GM18520 (cell line): Measurements from ENCODE around the gene SLC15A2.
"Not testable (repeated sequence)": the region's sequence is repeated elsewhere in the genome, so short reads cannot be mapped to it uniquely, and the experiment has no call there.

ENCODE experiments used
- ATAC-seq: cut with Tn5 transposase; IDR thresholded peaks from one replicate; pipeline ENCODE4 v1.9.1; 2021; ENCODE audit not compliant: unreplicated experiment

SLC15A2 gene

DNA sequence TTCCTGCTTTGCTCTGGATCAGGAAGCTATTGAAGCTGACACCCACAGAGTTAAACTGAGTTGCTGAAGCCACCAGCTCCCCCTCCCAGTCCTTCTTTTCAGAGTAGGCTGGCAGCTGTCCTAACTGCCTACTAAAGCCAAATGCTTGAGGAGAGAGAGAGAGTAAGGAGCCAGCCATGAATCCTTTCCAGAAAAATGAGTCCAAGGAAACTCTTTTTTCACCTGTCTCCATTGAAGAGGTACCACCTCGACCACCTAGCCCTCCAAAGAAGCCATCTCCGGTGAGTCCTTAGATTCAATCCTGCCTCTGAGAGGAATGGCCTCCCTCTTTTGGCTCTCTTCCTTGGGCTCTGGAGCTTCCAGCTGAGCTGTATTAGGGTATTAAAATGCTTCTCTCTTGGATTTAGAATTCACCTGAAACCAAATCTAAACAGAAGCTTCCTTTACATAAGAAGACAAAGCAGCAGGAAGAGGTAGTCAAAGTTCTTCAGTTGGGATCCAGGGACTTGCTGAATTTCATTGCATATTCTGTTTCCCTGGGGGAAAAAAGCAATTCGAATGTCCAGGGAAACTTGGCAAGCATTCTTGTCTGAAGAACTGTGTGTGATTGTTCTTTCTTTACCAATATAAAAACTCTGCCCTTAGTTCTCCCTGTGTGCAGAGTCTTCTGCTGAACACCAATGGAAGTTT lies at the start of gene SLC15A2:
Gene SLC15A2, plus strand, starts transcription at position 101 of the 690 bp plus-strand sequence. Its CDS starts 76 bp downstream, at position 177.
- ATAC-seq: no peak

DNA sequence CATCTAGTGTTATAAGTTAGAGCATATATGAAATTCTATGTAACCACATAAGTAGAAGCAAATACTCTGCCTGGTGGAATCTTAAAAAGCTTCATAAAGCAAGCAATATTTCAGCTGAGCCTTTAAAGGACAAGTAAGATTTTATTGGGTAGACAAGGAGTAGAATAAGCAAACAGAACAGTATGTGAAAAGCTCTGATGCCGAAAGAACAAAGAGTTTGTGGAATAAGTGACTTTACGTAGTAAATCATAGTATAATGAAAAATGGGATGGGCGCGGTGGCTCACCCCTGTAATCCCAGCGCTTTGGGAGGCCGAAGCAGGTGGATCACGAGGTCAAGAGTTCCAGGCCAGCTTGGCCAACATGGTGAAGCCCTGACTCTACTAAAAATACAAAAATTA lies 49.3 kb upstream of the SLC15A2 start:
- no peak for ATAC-seq

- no peak for ATAC-seq
Measured at GRCh38 chr3:121852256-121852655, 41.9 kb upstream of the SLC15A2 start.

DNA sequence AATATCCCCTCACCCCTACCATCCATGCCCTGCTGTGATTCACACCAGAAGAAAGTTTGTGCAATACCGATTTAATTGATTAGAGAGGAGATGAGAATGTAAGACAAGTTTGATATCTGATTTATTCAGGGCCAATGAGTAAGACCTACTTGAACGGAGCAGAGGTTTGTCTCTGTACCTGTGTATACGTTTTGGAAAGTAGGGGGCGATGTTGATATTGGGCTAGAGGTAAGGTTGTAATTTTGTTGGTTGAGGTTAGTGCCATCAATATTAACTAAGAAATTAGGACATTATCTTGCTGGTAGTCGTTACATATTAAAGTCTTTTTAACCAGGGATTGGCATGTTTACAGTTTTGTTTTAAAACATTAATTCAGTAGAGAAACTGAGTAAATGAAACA lies 38.6 kb upstream of the SLC15A2 start:
- ATAC-seq: no peak

- ATAC-seq: not testable (repeated sequence)
Measured at GRCh38 chr3:121857778-121858177, 36.4 kb upstream of the SLC15A2 start.

GRCh38 chr3:121863247-121863646 lies 31.0 kb upstream of the SLC15A2 start:
- ATAC-seq: not testable (repeated sequence)

- no peak for ATAC-seq
Measured at GRCh38 chr3:121863801-121864200, 30.4 kb upstream of the SLC15A2 start.

DNA sequence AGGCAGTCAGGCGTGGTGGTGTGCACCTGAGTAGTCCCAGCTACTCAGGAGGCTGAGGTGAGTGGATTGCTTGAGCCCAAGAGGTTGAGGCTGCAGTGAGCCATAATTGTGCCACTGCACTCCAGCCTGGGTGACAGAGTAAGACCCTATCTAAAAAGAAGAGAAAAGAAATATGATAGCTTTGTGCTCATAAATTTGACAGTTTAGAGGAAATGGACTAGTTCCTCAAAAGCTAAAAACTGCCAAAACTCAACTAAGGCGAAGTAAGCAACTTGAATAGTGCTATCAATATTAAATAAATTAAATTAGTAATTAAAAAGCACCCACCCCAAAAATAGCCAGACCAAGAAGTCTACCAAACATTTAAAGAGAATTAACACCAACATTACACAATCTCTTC lies 24.5 kb upstream of the SLC15A2 start:
- ATAC-seq: no peak

GRCh38 chr3:121870717-121871116 lies 23.5 kb upstream of the SLC15A2 start:
- ATAC-seq: no peak

DNA sequence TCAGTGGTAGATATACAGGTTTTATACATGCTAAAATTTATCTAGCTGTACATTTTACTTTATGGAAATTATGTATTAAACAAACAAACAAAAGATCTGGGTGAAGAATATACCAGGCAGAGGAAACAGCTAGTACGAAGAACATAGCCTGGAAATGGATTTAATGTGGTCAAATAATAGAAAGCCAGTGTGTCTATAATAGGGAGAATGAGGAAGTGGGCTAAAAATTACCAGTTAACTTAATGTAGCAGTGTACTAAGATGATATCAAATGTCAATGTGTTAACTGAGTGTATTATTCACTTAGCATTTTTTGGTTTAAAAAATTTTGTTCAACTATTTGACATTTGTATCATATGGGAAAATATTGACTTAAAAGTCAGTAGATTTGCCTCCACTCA lies 22.8 kb upstream of the SLC15A2 start:
- ATAC-seq: no peak

- ATAC-seq: no peak
Measured at GRCh38 chr3:121878411-121878810, 15.8 kb upstream of the SLC15A2 start.

GRCh38 chr3:121883507-121883906 lies 10.7 kb upstream of the SLC15A2 start:
- no peak for ATAC-seq

DNA sequence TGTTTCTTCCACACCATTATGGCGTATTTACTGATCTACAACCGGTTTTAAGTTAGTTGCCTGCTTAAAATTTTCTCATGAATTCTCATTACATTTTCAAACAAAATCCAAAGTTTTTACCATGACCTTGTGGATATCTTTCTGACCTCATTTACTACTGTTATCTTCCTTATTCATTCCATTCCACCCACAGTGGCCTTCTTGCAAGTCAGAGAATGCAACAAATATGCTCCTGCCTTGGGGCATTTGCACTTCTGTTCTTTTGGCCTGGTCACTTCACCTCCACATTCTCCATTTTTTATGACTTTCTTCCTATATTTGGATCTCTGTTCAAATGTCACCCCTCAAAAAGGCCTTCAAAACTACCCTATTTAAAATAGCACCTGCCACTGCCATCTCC lies 8.8 kb upstream of the SLC15A2 start:
- no peak for ATAC-seq

DNA sequence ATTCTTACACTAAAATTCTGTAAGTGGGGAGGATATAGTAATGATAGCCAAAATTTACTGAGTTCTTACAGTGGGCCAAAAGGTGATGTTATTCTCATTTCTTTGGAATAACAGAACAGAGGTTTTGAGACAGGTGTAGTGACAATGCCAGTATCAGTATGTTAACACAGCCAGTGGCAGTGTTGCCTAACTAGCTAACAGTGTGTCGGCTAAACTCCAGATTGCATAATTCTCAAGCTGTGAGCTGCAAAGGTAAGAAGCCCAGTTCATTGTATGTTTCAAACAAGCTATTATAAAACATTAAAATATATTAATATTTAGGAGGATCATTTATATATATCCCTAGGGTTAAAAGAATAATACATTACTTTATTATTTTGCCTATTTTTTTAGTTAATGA lies 920 bp downstream of the SLC15A2 start:
- no peak for ATAC-seq

- ATAC-seq: no peak
Measured at GRCh38 chr3:121895736-121896135, 1.5 kb downstream of the SLC15A2 start.

DNA sequence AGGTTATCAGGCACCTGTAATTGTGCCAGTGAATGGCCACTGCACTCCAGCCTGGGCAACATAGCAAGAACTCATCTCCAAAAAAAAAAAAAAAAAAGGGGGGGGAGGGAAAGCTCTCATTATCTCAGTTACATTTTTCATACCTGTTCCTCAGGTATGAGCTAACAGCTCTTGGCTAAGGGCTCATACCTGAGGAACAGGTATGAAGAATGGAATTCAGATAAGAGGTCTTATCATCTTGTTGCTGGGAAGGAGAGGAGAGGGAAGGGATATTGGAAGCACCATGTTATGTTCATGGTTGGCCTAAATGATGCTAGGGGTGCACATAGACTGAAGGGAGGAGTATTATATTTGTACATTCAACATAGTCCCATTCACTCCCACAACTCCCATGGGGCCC lies 2.6 kb downstream of the SLC15A2 start:
- no peak for ATAC-seq

DNA sequence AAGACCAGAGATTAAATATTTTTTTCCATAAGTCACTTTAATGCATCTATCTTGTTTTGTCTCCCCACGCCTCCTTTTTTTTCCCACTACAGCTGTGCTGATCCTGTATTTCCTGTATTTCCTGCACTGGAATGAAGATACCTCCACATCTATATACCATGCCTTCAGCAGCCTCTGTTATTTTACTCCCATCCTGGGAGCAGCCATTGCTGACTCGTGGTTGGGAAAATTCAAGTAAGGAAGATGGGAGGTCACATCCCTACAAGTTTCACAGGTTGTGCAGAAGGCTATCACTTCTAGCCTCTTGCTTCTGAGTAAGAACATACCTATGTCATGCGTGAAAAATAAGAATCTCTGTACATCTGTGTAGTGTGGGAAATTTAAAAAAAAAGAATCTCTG lies 3.1 kb downstream of the SLC15A2 start:
- no peak for ATAC-seq

GRCh38 chr3:121913305-121913990 lies 19.2 kb downstream of the SLC15A2 start:
- ATAC-seq: no peak

DNA sequence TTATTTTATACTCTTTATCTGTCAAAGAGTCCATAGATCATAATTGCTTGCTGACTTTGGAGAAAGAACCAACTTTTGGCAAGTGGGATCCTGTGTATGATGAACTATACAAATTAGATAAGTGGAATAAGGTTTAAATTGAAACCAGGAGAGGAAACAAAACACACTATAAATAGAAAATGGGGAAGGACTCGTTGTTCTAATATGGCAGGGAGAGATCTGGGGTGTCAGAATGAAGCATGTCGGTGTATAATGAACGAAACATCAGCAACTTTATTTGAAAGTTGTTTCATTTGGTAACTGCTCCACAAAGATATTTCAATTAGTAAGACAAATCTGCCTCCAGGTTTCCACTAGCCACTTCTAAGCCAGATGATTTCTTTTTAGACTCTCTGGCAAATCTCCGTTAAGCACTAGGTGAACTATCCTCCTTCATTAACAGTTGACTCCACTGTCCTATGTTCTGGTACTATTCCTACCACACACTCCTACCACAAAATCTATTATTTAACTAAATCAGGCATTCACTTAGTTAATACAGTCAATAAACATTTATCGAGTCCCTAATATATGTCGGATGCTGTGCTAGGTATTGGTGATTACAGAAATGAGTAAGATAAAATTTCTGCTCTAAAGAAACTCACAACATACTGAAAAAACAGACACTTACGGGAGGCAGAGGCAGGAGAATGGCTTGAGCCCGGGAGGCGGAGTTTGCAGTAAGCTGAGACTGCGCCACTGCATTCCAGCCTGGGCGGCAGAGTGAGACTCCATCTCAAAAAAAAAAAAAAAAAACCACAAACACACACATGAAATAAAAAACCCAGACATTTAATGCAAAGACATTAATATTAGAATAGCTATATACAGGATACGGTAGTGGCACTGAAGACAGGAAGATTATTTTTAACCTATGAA lies 20.1 kb downstream of the SLC15A2 start:
- ATAC-seq: no peak

DNA sequence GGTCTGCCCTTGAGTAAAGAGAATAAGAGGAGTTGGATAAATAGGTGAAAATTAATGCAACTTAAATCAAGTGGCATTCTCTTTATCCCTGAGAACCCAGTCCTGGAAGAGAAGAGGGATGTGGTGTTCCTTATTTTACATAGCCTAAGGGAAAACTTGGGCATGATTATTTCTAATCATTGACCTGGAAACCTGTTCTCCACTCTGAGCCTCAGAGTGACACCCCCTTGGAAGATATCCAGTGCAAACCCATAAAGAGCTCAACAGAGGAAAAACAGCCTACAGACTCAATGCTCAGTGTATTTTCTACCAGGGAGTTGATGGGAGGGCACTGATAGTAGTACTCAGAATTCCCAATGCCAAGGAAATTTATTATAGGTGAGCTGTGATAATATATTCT lies 22.0 kb downstream of the SLC15A2 start:
- no peak for ATAC-seq

DNA sequence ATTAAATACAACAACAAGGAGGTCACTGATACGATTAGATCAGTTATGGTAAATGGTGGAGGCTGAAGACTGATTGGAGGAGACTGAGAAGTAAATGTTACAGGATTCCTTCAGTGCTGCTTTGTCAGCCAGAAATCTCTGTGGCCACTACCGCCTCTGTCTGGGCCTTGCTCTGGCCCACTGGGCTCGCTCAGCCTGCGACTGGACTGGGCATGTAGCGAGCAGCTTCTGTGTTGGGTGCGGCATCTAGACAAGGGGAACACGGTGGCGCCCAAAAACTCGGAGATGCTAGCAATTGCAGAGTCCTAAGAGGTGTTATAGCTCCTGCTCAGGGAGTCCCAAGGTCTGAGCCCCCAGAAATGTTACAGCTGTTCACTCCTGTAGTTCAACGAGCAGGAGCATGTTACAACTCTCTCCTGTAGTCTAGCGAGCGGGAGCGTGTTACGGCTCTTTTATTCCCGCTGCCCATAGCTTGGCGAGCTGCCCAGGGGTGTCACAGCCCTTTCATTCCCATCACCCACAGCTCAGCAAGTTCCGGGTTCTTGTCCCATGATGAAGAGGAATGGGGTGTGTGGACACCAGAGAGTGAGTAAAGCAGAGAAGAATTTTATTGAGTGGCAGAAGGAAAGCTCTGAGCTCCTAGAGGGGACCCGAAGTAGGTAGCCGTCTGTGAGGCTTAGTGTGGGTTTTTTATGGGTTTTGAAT lies 24.7 kb downstream of the SLC15A2 start:
- no peak for ATAC-seq
